Retina (tissue), 1 donor: ENCODE results near the gene RPN2.

Experiments
- DNase-seq: peaks from one replicate; pipeline ENCODE4 v3.0.0-alpha.2; 2016

RPN2 gene

GRCh38 chr20:37188787-37189186 is 9.7 kb downstream of the RPN2 start:
- no peak for DNase-seq

GRCh38 chr20:37189416-37190016 is 10.4 kb downstream of the RPN2 start:
- DNase-seq: no peak

GRCh38 chr20:37190354-37191112 is 11.4 kb downstream of the RPN2 start:
- no peak for DNase-seq

GRCh38 chr20:37192137-37192854 is 13.2 kb downstream of the RPN2 start:
- peak; percentile 85 for DNase-seq

GRCh38 chr20:37193226-37193625 is 14.1 kb downstream of the RPN2 start:
- DNase-seq: no peak

GRCh38 chr20:37193821-37194220 is 14.7 kb downstream of the RPN2 start:
- no peak for DNase-seq

- DNase-seq: no peak
These were observed 15.7 kb downstream of the RPN2 start for GRCh38 chr20:37194621-37195417.

- no peak for DNase-seq
These were observed 20.0 kb downstream of the RPN2 start for GRCh38 chr20:37198932-37199660.

- DNase-seq: no peak
These were observed 21.2 kb downstream of the RPN2 start for GRCh38 chr20:37200376-37200775.

- DNase-seq: no peak
These were observed 22.0 kb downstream of the RPN2 start for GRCh38 chr20:37200926-37201826.

- DNase-seq: no peak
These were observed 22.7 kb downstream of the RPN2 start for GRCh38 chr20:37201827-37202162.

- peak; percentile 65 for DNase-seq
These were observed 23.3 kb downstream of the RPN2 start for GRCh38 chr20:37202267-37202943.

- no peak for DNase-seq
These were observed 24.9 kb downstream of the RPN2 start for GRCh38 chr20:37204056-37204455.

- DNase-seq: peak; percentile 53
These were observed 26.0 kb downstream of the RPN2 start for GRCh38 chr20:37205130-37205529.

GRCh38 chr20:37205794-37206193 is 26.7 kb downstream of the RPN2 start:
- DNase-seq: no peak

- no peak for DNase-seq
These were observed 28.0 kb downstream of the RPN2 start for GRCh38 chr20:37207171-37207570.

GRCh38 chr20:37209193-37209592 is 30.1 kb downstream of the RPN2 start:
- no peak for DNase-seq

GRCh38 chr20:37209661-37210314 is 30.7 kb downstream of the RPN2 start:
- no peak for DNase-seq

- DNase-seq: no peak
These were observed 39.3 kb downstream of the RPN2 start for GRCh38 chr20:37218441-37218840.

- no peak for DNase-seq
These were observed 39.8 kb downstream of the RPN2 start for GRCh38 chr20:37218976-37219375.
